ENCODE data around the gene PCNX1. TPM values are rescaled to one million over a fixed set of nuclear protein-coding genes. Genes with fewer than 3 reads are reported as not detected.
"Not testable (repeated sequence)": the region's sequence is repeated elsewhere in the genome, so short reads cannot be mapped to it uniquely, and the experiment has no call there.

PCNX1 gene
- total RNA-seq, 2 donors from 2014 or later, result 58.4 to 58.6 TPM

- intact Hi-C loops (cut with DNase I), result no loop called here
- no peak for DNase-seq (ENCODE audit: low spot score)
Measured at GRCh38 chr14:71105177-71105576, 197.9 kb downstream of the PCNX1 start.

GRCh38 chr14:71107921-71108320 is 200.7 kb downstream of the PCNX1 start:
- intact Hi-C loops (cut with DNase I), result no loop called here
- DNase-seq (ENCODE audit: low spot score), result no peak

GRCh38 chr14:71108398-71109119 is 201.3 kb downstream of the PCNX1 start:
- intact Hi-C loops (cut with DNase I), result no loop called here
- no peak for DNase-seq (ENCODE audit: low spot score)

- intact Hi-C loops (cut with DNase I), result no loop called here
Measured at GRCh38 chr14:71113376-71113775, 206.1 kb downstream of the PCNX1 start.

GRCh38 chr14:71114565-71114964 is 207.3 kb downstream of the PCNX1 start:
- DNase-seq (ENCODE audit: low spot score), result no peak
- intact Hi-C loops (cut with DNase I), result no loop called here

More at GRCh38 chr14:71113376-71113775, 206.1 kb downstream of the PCNX1 start:
- no peak for DNase-seq (ENCODE audit: low spot score)

GRCh38 chr14:71115306-71115705 is 208.0 kb downstream of the PCNX1 start:
- intact Hi-C loops (cut with DNase I), result no loop called here
- DNase-seq (ENCODE audit: low spot score), result no peak

- intact Hi-C loops (cut with DNase I), result no loop called here
- DNase-seq (ENCODE audit: low spot score), result no peak
Measured at GRCh38 chr14:71115821-71116567, 208.7 kb downstream of the PCNX1 start.

GRCh38 chr14:71116568-71117122 is 209.4 kb downstream of the PCNX1 start:
- DNase-seq (ENCODE audit: low spot score), result no peak
- intact Hi-C loops (cut with DNase I), result no loop called here

GRCh38 chr14:71117839-71118743 is 210.8 kb downstream of the PCNX1 start:
- intact Hi-C loops (cut with DNase I), result no loop called here
- no peak for DNase-seq (ENCODE audit: low spot score)

GRCh38 chr14:71119075-71119474 is 211.8 kb downstream of the PCNX1 start:
- intact Hi-C loops (cut with DNase I), result no loop called here
- DNase-seq (ENCODE audit: low spot score), result no peak

GRCh38 chr14:71119832-71120231 is 212.6 kb downstream of the PCNX1 start:
- DNase-seq (ENCODE audit: low spot score), result no peak
- intact Hi-C loops (cut with DNase I), result no loop called here

- intact Hi-C loops (cut with DNase I), result no loop called here
- DNase-seq (ENCODE audit: low spot score), result no peak
Measured at GRCh38 chr14:71121001-71121400, 213.7 kb downstream of the PCNX1 start.

GRCh38 chr14:71121711-71122110 is 214.5 kb downstream of the PCNX1 start:
- intact Hi-C loops (cut with DNase I), result no loop called here
- DNase-seq (ENCODE audit: low spot score), result no peak

- intact Hi-C loops (cut with DNase I), result no loop called here
- DNase-seq (ENCODE audit: low spot score), result no peak
Measured at GRCh38 chr14:71122866-71123565, 215.8 kb downstream of the PCNX1 start.

GRCh38 chr14:71123579-71124135 is 216.4 kb downstream of the PCNX1 start:
- intact Hi-C loops (cut with DNase I), result no loop called here
- DNase-seq (ENCODE audit: low spot score), result no peak

- not testable (repeated sequence) for DNase-seq (ENCODE audit: low spot score)
- intact Hi-C loops (cut with DNase I), result loop anchor here (10.0 kb wide), 2 partner anchors 625 to 725 kb away; no protein-coding TSS in a partner anchor
Measured at GRCh38 chr14:71129716-71130490, 222.6 kb downstream of the PCNX1 start.

- intact Hi-C loops (cut with DNase I), result loop anchor here (10.0 kb wide), 2 partner anchors 624 to 724 kb away; no protein-coding TSS in a partner anchor
Measured at GRCh38 chr14:71130491-71131179, 223.4 kb downstream of the PCNX1 start.

More at GRCh38 chr14:71130491-71131179, 223.4 kb downstream of the PCNX1 start:
- DNase-seq (ENCODE audit: low spot score), result no peak

Data from posterior vena cava (tissue), 2 donors.